K562 (cell line): ENCODE results near the gene ABCG5. TPM values are rescaled to one million over a fixed set of nuclear protein-coding genes. Genes with fewer than 3 reads are reported as not detected.

Source experiments
- ATAC-seq: fragments of 200-7000 bp; cut with Tn5 transposase; 3 replicates; pipeline ENCODE4 v1.9.1; 2020; ENCODE audit warnings: moderate library complexity
- BruUV-seq: library from RNA; stranded (reverse); fragments of 400-500 nt; replicated peaks from 2 replicates; lab custom pipeline; 2021; lab: Mats Ljungman, UMichigan
- CTCF ChIA-PET: fragments of 300-600 bp; formaldehyde crosslinking; extraction: SDS; loops from one replicate; lab custom pipeline; 2021; ENCODE audit warnings: low intra/inter-chr PET ratio; lab: Yijun Ruan, JAX
- POLR2A ChIA-PET: fragments of 300-600, 350-650 bp; sonication (Branson Sonifier 250); formaldehyde crosslinking; extraction: SDS; loops from one replicate; lab custom pipeline; 2021; ENCODE audit warnings: antibody characterized with exemption, inconsistent platforms; lab: Yijun Ruan, JAX
- DNase-seq, 4 experiments: peaks; one replicate each; pipeline versions ENCODE4 v3.0.0 to v3.0.0-alpha.2; 2011 to 2018; ENCODE audit warnings: low spot score in 3 of 4, mixed read lengths in 3 of 4; ENCODE audit errors: extremely low read depth in 1 of 4
- FAIRE-seq: peaks from 2 replicates; lab custom pipeline; 2011; peaks lifted over from hg19 to GRCh38; lab: Jason Lieb, UNC
- H2AFZ ChIP-seq: 2 replicates; pipeline ENCODE4 v1.6.0; 2011; ENCODE audit warnings: low read depth, low read length, control low read depth, inconsistent platforms
- H3K27ac ChIP-seq: fragments of 200-600 bp; 3 replicates; pipeline ENCODE4 v1.8.0; 2011; ENCODE audit warnings: low read depth, mild to moderate bottlenecking, control low read depth, inconsistent platforms, low read length, moderate library complexity, mixed read lengths; ENCODE audit errors: extremely low read depth
- H3K27me3 ChIP-seq, 2 experiments: fragments of 300-600 bp in 1 of 2; 2 replicates in 1 of 2; 3 replicates in 1 of 2; pipeline versions ENCODE4 v1.6.0 to v1.8.0; 2011; ENCODE audit warnings: inconsistent platforms in 2 of 2, low read length in 2 of 2, mild to moderate bottlenecking in 1 of 2, mixed read lengths in 1 of 2, moderate library complexity in 1 of 2; ENCODE audit not compliant: control insufficient read depth in 2 of 2, insufficient read depth in 2 of 2
- H3K36me3 ChIP-seq: fragments of 300-600 bp; 3 replicates; pipeline ENCODE4 v1.8.0; 2011; ENCODE audit warnings: mild to moderate bottlenecking, low read length, inconsistent platforms; ENCODE audit not compliant: control insufficient read depth, insufficient read depth
- H3K4me1 ChIP-seq, 2 experiments: fragments of 200-600 bp in 1 of 2; replicated peaks in 1 of 2; 2 replicates in 1 of 2; 3 replicates in 1 of 2; pipeline versions ENCODE4 v1.5.1 to v1.8.0; 2011; ENCODE audit warnings: inconsistent platforms in 2 of 2, low read length in 2 of 2, mild to moderate bottlenecking in 1 of 2, mixed read lengths in 1 of 2, moderate library complexity in 1 of 2; ENCODE audit not compliant: control insufficient read depth in 2 of 2, insufficient read depth in 2 of 2
- H3K4me2 ChIP-seq: 2 replicates; pipeline ENCODE4 v1.6.1; 2011; ENCODE audit warnings: low read length, control low read depth, inconsistent platforms, mixed read lengths; ENCODE audit not compliant: insufficient read depth
- H3K4me3 ChIP-seq: fragments of 200-600 bp; sonication (generic), shearing (Covaris generic); 2 replicates; pipeline ENCODE4 v1.5.1; 2016; ENCODE audit warnings: control low read depth, inconsistent platforms
- H3K79me2 ChIP-seq: fragments of 200-600 bp; 3 replicates; pipeline ENCODE4 v1.8.0; 2011; ENCODE audit warnings: low read length, inconsistent platforms; ENCODE audit not compliant: control insufficient read depth, insufficient read depth
- H3K9ac ChIP-seq, 2 experiments: 2 replicates each; pipeline versions ENCODE4 v1.6.0 to v1.6.1; 2011; ENCODE audit warnings: low read depth in 2 of 2, low read length in 2 of 2, control low read depth in 1 of 2, inconsistent platforms in 1 of 2, mild to moderate bottlenecking in 1 of 2, mixed read lengths in 1 of 2; ENCODE audit not compliant: insufficient read depth in 1 of 2
- H3K9me1 ChIP-seq: one replicate; pipeline ENCODE4 v1.6.0; 2011; ENCODE audit warnings: inconsistent platforms, mild to moderate bottlenecking, low read length, moderate library complexity; ENCODE audit not compliant: control insufficient read depth, insufficient read depth
- H3K9me3 ChIP-seq: replicated peaks from 2 replicates; pipeline ENCODE4 v1.5.1; 2011; ENCODE audit warnings: low read depth, low read length, inconsistent platforms; ENCODE audit not compliant: control insufficient read depth, insufficient read depth
- H4K20me1 ChIP-seq: replicated peaks from 2 replicates; pipeline ENCODE4 v1.6.1; 2011; ENCODE audit warnings: low read length, inconsistent platforms, mixed read lengths; ENCODE audit not compliant: control insufficient read depth, insufficient read depth
- ASH1L ChIP-seq: fragments of 450-650 bp; IDR thresholded peaks from 2 replicates; pipeline ENCODE4 v1.6.1; 2018; ENCODE audit warnings: borderline replicate concordance, mild to moderate bottlenecking, low read depth; ENCODE audit not compliant: partially characterized antibody
- BRD4 ChIP-seq: fragments of 200-600 bp; sonication (generic); IDR thresholded peaks from 2 replicates; pipeline ENCODE4 v1.6.1; 2017; ENCODE audit warnings: inconsistent platforms
- DMBX1 ChIP-seq: fragments of 250-450 bp; sonication (Bioruptor Pico); IDR thresholded peaks from 2 replicates; pipeline ENCODE4 v1.8.0; 2022; ENCODE audit warnings: inconsistent platforms, mild to moderate bottlenecking, moderate library complexity, borderline replicate concordance
- HNRNPH1 ChIP-seq: fragments of 200-400 bp; formaldehyde crosslinking; optimal IDR thresholded peaks from 2 replicates; pipeline ENCODE3; 2017; ENCODE audit warnings: low read depth, mild to moderate bottlenecking, low read length, moderate library complexity
- KLF16 ChIP-seq: IDR thresholded peaks from 2 replicates; pipeline ENCODE4 v1.6.1; 2016; ENCODE audit warnings: antibody characterized with exemption
- NFE2 ChIP-seq: IDR thresholded peaks from 2 replicates; pipeline ENCODE4 v1.6.1; 2014; ENCODE audit warnings: antibody characterized with exemption, low read depth
- NFXL1 ChIP-seq: fragments of 450-650 bp; formaldehyde crosslinking; IDR thresholded peaks from 2 replicates; pipeline ENCODE4 v1.4.0; 2021; ENCODE audit warnings: mild to moderate bottlenecking
- PATZ1 ChIP-seq: fragments of 250-450 bp; sonication (Bioruptor Pico); IDR thresholded peaks from 2 replicates; pipeline ENCODE4 v1.5.0; 2020; ENCODE audit warnings: mild to moderate bottlenecking, borderline replicate concordance
- PRPF4 ChIP-seq: fragments of 200-400 bp; formaldehyde crosslinking; IDR thresholded peaks from one replicate; pipeline ENCODE4 v1.6.1; 2017; ENCODE audit warnings: low read length, low read depth, mild to moderate bottlenecking; ENCODE audit not compliant: insufficient read depth, poor library complexity, severe bottlenecking
- SREBF1 ChIP-seq: fragments of 150-350 bp; IDR thresholded peaks from 2 replicates; pipeline ENCODE4 v1.6.1; 2014; ENCODE audit warnings: antibody characterized with exemption, low read depth, low read length, borderline replicate concordance
- TBL1XR1 ChIP-seq, 2 experiments: IDR thresholded peaks; 2 replicates each; pipeline ENCODE4 v1.6.1; 2012; ENCODE audit warnings: improper control_type of control experiment in 2 of 2, low read length in 2 of 2, mild to moderate bottlenecking in 1 of 2
- ZBTB2 ChIP-seq: fragments of 450-650 bp; IDR thresholded peaks from 2 replicates; pipeline ENCODE4 v1.6.1; 2016; ENCODE audit warnings: antibody characterized with exemption
- ZNF644 ChIP-seq: fragments of 200-800 bp; sonication (Bioruptor generic); IDR thresholded peaks from 2 replicates; pipeline ENCODE4 v1.6.1; 2016; ENCODE audit warnings: low read depth, missing genetic modification characterization, missing compliant biosample characterization
- WGBS: fragments of 100-300 bp; shearing (Covaris generic); methylation state at CpG from one replicate; pipeline ENCODE4 v1.1.6; 2016; ENCODE audit warnings: low coverage, mixed read lengths; ENCODE audit not compliant: insufficient coverage; ENCODE audit errors: missing lambda C conversion rate; 5-methylcytosine and 5-hydroxymethylcytosine counted together
- in situ Hi-C: fragments of 300-500 bp; cut with MboI; formaldehyde crosslinking; loops from 4 replicates; pipeline ENCODE4 v1.15.0; 2018; ENCODE audit warnings: inconsistent platforms, mixed read lengths
- intact Hi-C: fragments of 100-400 bp; cut with micrococcal nuclease; formaldehyde crosslinking; loops from 2 replicates; pipeline ENCODE4 v1.14.2; 2022
- polyA plus RNA-seq, 8 experiments: library from polyadenylated mRNA; depleted of rRNA in 4 of 8; stranded (reverse) in 5 of 8; unstranded in 3 of 8; fragments of >200 nt; fragmentation: Nextera tagmentation in 2 of 8; fragmentation: Illumina TruSeq in 1 of 8; extraction: Ambion mirVana in 2 of 8; extraction: Trizol in 1 of 8; gene quantifications; 2 replicates each; pipeline versions ENCODE4 v1.2.1 to v1.2.3, GENCODE V29; 2011 to 2014; ENCODE audit warnings: inconsistent platforms in 1 of 8, missing spikeins in 1 of 8
- total RNA-seq, 7 experiments: library from RNA; depleted of rRNA in 6 of 7; stranded (reverse); fragments of >200 nt in 6 of 7; fragmentation: Illumina TruSeq in 2 of 7; extraction: Trizol in 2 of 7; gene quantifications; 2 replicates each; pipeline versions ENCODE4 v1.2.1 to v1.2.3, GENCODE V29; 2011 to 2021; ENCODE audit warnings: low replicate concordance in 1 of 7

The ABCG5 gene
- total and polyA plus RNA-seq, 9 of the 15 experiments (the other 6 are each of a cell fraction or from before 2014, with no cell fraction given): 0.01 TPM; not detected in 7

GRCh38 chr2:43796206-43796605, 42.4 kb downstream of the ABCG5 start:
- 33% methylated on average over 1 of the region's 1 CpG for WGBS
- Histone ChIP-seq H3K9ac (no peak overlapping the region), H3K4me1 (no peaks in the 10 kb centered on the region), H3K9me3 (no peaks in the 10 kb centered on the region), H3K27me3 (no peaks in the 10 kb centered on the region), H3K27ac (no peak overlapping the region), H3K9me1 (no peaks in the 10 kb centered on the region), H3K4me3 (no peak overlapping the region), H2AFZ (no peak overlapping the region), H3K4me2 (no peak overlapping the region), H4K20me1 (no peaks in the 10 kb centered on the region), H3K36me3 (no peaks in the 10 kb centered on the region; the same call in 2 of the 3 replicates), H3K79me2 (no peaks in the 10 kb centered on the region)
- ChIA-PET POLR2A (interaction anchor here (0.6 to 0.8 kb wide), 2 partner anchors 22 to 43 kb away, joined by 3 to 5 read pairs; partner anchors contain the start of gene DYNC2LI1), CTCF (no interaction called here)
- intact Hi-C loops (no loop called here), in situ Hi-C loops (no loop called here)
- BruUV-seq: no TSS peak
- DNase-seq (no peak), FAIRE-seq (no peak), ATAC-seq (no peak)
- no peak for TF ChIP-seq SREBF1
- no peak for TF ChIP-seq ASH1L
- no peak for TF ChIP-seq BRD4
- TF ChIP-seq HNRNPH1: no peak
- TF ChIP-seq KLF16: no peak
- TF ChIP-seq NFXL1: no peak
- no peak for TF ChIP-seq NFE2
- no peak for TF ChIP-seq PRPF4
- no peak for TF ChIP-seq ZNF644 (tag)
- TF ChIP-seq PATZ1 (CRISPR knock-in tag): no peak
- no peak for TF ChIP-seq ZBTB2
- TF ChIP-seq DMBX1 (CRISPR knock-in tag): no peak
- no peak for TF ChIP-seq TBL1XR1 (IDR thresholded peaks at IDR 0.05; ENCODE audit: low read length in 2 of 2)
